GM18867 (cell line): ENCODE measurements around the gene FDX1.
"Not testable (repeated sequence)": the region's sequence is repeated elsewhere in the genome, so short reads cannot be mapped to it uniquely, and the experiment has no call there.

Experiments
- ATAC-seq: cut with Tn5 transposase; IDR thresholded peaks from one replicate; pipeline ENCODE4 v1.9.1; 2021; ENCODE audit warnings: mild to moderate bottlenecking, moderate library complexity; ENCODE audit not compliant: unreplicated experiment

Gene FDX1, protein sequence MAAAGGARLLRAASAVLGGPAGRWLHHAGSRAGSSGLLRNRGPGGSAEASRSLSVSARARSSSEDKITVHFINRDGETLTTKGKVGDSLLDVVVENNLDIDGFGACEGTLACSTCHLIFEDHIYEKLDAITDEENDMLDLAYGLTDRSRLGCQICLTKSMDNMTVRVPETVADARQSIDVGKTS

DNA sequence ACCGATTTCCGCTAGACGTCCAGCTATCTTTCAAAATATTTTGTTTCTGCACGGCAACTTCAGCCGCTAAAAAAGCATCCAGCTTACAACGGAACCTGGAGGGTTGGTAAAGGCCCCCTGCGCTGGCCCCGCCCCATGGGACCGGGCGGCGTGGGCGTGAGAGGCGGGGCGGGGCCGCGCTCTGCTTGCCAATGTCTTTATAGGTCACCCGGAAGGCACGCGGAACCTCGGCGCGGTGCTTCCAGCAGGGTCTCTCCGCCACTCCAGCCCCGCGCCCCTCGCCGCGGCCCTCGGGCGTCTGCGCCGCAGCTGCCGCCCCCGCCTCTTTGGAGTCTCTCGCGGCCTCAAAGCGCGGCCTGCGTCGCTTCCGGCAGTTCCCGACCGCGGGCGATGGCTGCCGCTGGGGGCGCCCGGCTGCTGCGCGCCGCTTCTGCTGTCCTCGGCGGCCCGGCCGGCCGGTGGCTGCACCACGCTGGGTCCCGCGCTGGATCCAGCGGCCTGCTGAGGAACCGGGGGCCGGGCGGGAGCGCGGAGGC is at the start of gene FDX1:
Gene FDX1, plus strand, starts transcription at position 218 of the 536 bp plus-strand sequence. Its CDS starts 173 bp downstream, at position 391.
- peak; percentile 88 for ATAC-seq

DNA sequence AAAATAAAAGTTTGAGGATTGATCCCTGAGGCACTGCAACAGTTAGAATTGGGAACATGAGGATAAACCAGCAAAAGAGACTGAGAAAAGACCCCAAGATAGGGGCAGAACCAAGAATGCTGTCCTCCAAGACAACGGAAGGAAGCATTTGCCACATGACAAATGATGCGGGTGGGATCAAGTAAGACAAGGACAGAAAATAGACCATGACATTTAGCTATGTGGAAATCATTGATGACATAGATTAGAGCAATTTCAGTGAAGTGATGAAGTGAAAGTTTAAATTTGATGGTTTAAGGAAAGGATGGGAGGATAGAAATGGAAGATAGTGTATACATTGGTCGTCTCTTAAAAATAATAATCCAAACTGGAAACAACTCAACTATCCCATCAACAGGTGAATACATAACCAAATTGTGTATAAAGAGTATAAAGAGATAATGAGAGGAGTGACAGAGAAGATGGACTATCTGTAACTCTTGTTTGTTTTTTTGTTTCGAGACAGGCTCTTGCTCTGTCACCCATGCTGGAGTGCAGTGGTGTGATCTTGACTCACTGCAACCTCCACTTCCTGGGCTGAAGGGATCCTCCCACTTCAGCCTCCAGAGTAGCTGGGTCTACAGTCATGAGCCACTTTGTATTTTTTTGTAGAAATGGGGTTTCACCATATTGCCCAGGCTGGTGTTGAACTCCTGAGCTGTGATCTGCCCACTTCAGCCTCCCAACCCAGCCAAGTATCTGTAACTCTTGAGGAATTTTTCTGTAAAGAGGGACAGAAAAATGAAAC is 48.7 kb upstream of the FDX1 start:
- no peak for ATAC-seq

DNA sequence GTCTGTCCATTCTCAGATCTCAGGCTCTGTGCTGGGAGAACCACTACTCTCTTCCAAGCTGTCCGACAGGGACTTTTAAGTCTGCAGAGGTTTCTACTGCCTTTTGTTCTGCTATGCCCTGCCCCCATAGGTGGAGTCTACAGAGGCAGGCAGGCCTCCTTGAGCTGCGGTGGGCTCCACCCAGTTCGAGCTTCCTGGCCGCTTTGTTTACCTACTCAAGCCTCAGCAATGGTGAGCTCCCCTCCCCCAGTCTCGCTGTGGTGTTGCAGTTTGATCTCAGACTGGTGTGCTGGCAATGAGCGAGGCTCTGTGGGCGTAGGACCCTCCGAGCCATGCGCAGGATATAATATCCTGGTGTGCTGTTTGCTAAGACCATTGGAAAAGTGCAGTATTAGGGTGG is 41.5 kb upstream of the FDX1 start:
- not testable (repeated sequence) for ATAC-seq

DNA sequence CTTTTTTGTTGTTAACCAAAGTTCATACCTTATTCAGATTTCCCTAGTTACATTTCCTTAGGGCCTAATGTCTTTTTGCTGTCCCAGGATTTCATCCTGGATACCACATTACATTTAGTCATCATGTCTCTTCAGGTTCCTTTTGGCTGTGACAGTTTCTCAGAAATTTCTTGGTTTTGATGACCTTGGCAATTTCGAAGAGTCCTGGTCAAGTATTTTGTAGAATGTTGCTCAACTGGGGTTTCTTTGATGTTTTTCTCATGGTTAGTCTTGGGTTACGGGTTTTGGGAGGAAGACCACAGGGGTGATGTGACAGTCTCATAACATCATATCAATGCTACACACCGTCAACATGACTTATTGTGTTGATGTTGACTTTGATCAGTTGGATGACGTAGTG is 39.8 kb upstream of the FDX1 start:
- no peak for ATAC-seq

DNA sequence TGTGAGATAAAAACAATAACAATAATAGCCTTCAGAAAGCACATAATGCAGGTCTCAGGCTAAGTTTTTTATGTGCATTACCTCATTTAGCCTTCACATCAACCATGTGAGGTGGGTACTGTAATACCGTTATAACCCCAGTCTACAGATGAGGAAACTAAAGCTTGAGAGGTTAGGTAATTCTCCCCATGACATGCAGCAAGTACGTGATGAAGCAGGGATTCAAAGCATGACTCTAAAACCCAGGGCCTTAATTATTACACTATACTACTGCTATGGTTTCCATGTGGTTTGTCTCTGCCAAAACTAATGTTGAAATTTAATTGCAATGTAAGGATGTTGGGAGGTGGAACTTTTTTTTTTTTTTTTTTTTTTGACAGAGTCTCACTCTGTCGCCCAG is 37.7 kb upstream of the FDX1 start:
- no peak for ATAC-seq

DNA sequence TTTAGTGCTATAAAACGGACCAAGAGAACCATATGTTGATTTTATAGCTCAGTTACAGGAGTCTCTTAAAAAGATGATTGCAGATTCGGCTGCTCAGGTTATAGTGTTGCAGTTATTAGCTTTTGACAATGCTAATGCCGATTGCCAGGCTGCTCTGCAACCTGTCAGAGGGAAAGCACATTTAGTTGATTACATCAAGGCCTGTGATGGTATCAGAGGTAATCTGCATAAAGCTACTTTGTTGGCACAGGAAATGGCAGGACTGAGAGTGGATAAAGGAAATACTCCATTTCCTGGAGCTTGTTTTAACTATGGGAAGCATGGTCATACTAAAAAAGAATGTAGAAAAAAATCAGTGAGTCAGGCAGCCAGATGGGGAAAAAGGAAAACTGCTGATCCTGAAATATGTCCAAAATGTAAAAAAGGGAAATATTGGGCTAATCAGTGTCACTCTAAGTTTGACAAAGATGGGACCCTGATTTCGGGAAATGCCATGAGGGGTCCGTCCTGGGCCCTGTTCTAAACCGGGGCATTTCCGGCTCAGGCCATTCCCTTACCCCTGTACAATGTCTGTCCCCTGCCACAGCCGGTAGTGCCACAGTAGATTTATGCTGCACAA is 32.0 kb upstream of the FDX1 start:
- ATAC-seq: not testable (repeated sequence)

DNA sequence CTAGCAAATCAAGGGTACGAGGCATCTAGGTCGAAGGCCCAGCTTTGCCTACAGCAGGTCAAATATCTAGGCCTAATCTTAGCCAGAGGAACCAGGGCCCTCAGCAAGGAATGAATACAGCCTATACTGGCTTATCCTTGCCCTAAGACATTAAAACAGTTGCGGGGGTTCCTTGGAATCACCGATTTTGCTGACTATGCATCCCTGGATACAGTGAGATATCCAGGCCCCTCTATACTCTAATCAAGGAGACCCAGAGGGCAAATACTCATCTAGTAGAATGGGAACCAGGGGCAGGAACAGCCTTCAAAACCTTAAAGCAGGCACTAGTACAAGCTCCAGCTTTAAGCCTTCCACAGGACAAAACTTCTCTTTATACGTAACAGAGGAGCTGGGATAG is 26.2 kb upstream of the FDX1 start:
- not testable (repeated sequence) for ATAC-seq

DNA sequence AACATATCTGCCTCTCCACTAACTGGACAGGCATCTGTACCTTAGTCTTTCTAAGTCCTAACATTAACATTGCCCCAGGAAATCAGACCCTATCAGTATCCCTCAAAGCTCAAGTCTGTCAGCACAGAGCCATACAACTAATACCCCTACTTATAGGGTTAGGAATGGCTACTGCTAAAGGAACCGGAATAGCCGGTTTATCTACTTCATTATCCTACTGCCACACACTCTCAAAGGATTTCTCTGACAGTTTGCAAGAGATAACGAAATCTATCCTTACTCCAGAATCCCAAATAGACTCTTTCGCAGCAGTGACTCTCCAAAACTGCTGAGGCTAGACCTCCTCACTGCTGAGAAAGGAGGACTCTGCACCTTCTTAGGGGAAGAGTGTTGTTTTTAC is 24.1 kb upstream of the FDX1 start:
- not testable (repeated sequence) for ATAC-seq

DNA sequence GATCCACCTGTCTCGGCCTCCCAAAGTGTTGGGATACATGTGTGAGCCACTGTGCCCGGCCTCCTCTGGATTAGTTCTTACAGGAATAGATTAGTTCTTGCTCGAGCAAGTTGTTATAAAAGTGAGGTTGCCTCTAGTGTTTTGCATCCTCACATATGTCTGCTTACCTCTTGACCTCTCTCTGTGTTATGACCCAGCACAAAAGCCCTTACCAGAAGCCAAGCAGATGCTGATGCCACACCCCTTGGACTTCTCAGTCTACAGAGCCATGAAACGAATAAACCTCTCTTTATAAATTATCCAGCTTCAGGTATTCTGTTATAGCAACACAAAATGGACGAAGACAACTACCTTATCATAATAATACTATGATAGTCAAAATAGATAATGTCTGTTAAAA is 22.4 kb upstream of the FDX1 start:
- no peak for ATAC-seq

DNA sequence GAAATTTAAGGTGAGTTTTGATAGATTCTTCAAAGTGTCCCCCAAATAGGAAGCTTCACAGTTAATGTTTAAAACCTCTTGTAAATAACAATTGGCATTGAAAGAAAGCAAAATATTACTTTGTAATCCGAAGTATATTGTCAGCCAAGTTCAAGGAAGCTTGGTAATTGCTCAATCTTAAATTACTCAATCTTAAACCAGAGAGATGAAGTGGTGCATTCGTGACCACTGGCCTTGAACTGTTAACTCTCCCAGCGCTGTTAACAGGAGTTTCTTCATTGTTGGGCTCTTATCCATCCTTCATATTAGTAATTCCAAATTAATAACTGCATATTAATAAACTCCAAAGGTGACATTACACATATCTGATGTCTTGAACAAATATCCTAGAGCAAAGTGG is 20.6 kb upstream of the FDX1 start:
- no peak for ATAC-seq

DNA sequence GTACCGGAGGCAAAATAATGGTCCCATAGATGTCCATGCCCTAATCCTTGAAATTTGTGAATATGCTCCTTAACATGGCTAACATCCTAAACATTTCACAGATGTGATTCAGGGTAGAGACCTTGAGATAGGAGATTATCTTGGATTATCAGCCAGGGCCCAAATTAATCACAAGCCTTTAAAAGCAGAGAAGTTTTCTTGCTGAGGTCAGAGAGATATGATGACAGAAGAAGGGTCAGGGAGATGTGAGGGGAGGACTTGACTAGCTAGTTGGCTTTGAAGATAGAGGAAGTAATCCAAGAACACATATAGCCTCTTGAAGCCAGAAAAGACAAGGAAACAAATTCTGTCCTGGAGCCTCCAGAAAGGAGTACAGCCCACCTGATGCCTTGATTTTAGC is 19.1 kb upstream of the FDX1 start:
- no peak for ATAC-seq

DNA sequence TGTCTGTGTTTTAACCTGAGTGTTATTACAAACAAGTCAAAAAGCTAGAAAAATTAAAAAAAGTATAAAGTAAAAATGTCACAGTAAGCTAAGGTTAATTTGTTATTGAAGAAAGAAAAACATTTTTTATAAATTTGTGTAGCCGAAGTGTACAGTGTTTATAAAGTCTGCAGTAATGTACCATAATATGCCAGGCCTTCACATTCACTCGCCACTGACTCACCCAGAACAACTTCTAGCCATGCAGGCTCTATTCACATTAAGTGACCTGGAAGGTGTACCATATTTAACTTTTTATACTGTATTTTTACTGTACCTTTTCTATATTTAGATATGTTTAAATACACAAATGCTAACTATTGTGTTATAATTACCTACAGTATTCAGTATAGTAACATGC is 14.7 kb upstream of the FDX1 start:
- ATAC-seq: no peak

DNA sequence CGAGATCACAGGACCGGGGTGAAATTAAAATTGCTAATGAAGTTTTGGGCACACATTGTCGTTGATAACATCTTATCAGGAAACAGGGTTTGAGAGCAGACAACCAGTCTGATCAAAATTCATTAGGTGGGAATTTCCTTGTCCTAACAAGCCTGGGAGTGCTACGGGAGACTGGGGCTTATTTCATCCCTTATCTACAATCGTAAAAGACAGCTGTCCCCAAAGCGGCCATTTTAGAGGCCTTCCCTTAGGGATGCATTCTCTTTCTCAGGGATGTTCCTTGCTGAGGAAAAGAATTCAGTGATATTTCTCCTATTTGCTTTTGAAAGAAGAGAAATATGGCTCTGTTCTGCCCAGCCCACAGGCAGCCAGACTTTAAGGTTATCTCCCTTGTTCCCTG is 8.1 kb upstream of the FDX1 start:
- ATAC-seq: not testable (repeated sequence)

DNA sequence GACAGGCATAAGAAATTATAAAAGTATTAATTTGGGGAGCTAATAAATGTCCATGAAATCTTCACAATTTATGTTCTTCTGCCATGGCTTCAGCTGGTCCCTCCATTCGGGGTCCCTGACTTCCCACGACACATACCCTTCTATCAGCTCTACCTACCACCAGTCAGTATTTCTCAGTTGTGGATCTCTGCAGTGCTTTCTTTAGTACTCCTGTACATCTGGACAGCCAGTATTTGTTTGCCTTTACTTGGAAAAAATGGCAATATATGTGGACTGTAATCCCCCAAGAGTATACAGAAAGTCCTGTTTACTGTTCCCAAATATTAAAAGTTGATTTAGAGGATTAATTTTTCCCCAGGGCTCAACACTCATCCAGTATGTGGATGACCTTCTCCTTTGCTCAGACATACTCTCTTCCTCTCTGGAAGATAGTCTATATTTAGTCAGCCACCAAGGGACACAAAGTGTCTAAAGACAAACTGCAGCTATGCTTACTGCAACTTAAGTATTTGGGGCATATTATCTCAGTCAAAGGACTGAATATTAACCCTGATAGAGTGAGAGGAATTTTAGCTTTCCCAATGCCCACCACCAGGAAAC is 7.3 kb upstream of the FDX1 start:
- no peak for ATAC-seq

DNA sequence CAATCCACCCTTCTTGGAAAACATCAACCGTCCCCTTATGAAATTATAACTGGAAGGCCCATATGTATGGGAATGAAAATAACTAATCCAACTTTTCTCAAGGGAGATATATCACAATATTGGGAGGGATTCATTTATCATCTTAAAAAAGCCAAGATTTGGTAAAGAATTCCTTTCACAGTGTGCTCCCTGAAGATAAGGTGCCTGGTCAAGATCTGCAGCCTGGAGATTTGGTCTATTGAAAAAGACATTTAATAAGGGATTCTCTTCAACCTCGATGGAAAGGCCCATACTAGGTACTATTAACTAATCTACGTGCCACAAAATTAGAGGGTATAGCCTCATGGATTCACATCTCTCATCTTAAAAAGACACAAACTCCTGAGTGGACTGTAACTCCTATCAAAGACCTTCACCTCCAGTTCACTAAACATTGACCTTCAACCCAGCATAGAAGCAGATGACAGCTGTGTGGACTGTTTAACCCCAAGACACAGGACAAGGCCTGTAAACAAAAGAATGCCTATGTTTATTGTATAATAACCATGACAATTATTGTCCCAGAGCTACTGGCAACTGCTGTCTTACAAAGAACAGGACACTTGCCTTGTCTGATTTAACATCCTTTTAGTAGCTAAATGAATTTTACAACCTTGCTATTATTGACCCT is 4.8 kb upstream of the FDX1 start:
- ATAC-seq: no peak

DNA sequence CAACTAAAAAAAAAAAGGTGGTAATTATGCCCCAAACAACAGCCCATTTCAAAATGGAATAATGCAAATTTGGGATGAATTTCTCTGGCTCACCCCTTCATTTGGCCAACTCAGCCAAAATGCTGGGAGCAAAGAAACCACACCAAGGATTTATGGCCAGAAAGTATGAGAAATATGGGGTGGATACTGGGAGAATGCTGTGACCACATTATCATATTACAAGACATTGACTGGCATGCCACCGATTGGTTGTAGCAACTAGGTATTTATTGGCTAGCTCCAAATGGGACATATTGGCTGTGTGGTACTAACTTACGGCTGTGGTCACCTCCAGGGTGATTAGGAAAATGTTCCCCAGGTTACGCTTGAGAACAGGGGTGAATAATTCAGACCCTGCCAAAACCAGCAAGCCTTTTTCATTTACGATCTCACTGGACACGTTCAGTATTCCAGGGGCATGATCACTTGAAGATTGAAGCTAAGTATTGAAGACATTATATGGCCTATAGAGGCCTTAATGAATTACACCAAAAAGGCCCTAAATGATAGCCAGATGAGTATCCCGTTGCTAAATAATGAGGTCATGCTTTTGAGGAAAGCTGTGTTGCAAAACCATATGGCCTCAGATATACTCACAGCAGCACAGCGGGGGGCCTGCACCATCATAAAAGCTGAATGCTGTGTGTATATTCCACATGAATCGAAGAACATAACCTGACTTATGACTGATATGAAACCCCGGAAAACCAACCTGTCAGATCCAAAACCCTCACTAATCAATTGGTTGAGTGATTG is 3.8 kb upstream of the FDX1 start:
- no peak for ATAC-seq

DNA sequence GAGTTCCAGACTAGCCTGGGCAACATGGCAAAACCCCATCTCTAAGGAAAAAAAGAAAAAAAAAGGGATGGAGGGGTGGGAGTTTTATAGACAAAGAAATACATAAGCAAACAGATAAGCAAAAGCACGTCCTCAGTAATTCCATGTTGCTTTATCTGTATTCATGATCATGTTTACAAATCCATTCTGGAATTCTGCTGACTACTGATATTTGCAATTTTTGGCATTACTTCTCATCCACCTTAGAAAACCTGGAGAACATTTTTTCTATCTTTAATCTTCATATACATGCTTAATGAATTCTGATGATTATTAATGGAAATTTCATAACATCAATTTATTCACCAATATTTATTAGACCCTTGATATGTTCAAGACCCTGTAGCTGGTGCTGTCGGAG is 1.7 kb upstream of the FDX1 start:
- ATAC-seq: no peak

DNA sequence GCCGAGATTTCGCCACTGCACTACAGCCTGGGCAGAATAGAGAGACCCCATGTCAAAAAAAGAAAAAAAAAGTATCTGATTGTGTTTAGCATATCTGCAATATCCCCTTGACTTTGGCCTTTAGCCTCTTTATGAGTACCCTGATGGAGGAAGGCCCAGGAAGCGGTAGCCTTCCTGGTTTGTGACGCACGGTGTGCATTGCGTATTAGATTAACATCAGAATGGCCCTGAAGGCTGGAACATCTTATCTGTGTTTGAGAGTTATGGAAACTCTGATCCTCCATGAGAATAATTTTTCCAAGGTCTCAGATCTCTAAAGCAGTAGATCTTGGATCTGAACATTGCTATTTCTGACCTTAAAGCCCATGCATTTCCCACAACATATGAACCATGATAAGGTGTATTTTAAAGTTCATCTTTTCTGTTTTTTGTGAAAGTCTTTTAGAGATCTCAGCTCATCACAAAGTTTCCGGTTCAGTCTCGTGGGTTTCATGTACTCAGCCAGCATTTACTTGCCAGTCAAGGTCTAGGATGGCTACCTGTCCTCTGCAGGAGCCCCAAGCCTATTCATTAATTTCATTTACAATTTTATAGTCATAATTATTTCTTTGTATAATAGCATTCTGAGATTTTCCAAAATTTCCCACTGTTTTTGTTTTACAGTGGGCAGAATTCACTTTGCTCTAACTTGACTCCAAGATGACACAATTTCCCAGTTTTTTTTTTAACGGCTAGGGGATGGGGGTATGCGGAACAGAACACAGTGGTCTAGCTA is 605 bp upstream of the FDX1 start:
- no peak for ATAC-seq

DNA sequence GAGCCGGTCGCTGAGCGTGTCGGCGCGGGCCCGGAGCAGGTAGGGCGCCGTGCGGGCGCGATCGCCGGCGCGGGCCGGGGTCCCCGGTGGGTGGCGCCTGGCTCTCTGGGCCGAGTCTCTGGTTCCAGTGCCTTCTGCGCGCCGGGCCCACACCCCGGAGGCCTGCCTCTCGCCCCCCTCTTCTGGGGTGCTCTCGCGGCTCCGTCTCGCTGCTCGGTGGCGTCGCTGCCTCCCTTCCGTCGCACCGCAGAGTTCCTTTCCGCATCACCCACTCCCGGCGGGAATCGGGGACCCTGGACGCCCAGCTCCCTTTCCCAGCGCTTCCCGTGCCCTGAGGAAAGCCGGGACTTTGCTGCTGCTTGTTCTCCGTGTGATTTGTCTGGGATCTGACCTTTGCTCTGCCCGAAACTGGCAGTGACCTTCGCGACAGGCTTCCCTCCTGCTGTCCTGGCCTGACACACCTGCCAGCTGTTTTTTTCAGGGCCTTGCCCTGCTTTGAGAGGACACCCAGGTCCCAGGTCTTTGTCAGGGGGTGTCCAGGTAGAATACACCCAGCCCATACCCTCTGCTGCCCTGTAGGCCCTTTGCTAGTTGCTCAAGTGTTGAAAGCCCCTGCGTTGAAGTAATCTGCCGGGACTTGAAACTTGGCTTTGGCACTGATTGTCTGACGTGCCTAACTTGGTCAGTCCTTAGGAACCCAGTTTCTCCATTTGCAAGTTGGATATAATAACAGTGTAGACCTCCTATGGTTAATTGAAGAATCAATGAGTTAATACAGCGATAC is 711 bp downstream of the FDX1 start:
- peak; percentile 47 for ATAC-seq
